Measurements from ENCODE around the gene NDST1. TPM values are rescaled to one million over a fixed set of nuclear protein-coding genes. Genes with fewer than 3 reads are reported as not detected.

NDST1 gene
- total RNA-seq, 4 donors from 2014 or later = 94.6 to 157 (median 134) TPM

- H3K4me1 ChIP-seq = peaks cover 34% of the 10 kb centered on the region
- no peaks in the 10 kb centered on the region for H3K9me3 ChIP-seq
- no peaks in the 10 kb centered on the region for H3K36me3 ChIP-seq
- no peak overlapping the region for H3K27ac ChIP-seq
- WGBS = 91% methylated on average over 3 of the region's 3 CpGs
- H3K27me3 ChIP-seq = no peaks in the 10 kb centered on the region
- TF ChIP-seq POLR2AphosphoS5 (IDR thresholded peaks at IDR 0.05) (no peak), EP300 (IDR thresholded peaks at IDR 0.05) (no peak), POLR2A (IDR thresholded peaks at IDR 0.05) (no peak)
- TF ChIP-seq, protein P1, sequence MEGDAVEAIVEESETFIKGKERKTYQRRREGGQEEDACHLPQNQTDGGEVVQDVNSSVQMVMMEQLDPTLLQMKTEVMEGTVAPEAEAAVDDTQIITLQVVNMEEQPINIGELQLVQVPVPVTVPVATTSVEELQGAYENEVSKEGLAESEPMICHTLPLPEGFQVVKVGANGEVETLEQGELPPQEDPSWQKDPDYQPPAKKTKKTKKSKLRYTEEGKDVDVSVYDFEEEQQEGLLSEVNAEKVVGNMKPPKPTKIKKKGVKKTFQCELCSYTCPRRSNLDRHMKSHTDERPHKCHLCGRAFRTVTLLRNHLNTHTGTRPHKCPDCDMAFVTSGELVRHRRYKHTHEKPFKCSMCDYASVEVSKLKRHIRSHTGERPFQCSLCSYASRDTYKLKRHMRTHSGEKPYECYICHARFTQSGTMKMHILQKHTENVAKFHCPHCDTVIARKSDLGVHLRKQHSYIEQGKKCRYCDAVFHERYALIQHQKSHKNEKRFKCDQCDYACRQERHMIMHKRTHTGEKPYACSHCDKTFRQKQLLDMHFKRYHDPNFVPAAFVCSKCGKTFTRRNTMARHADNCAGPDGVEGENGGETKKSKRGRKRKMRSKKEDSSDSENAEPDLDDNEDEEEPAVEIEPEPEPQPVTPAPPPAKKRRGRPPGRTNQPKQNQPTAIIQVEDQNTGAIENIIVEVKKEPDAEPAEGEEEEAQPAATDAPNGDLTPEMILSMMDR (IDR thresholded peaks at IDR 0.05) = no peak
- no peak overlapping the region for H3K4me3 ChIP-seq
- DNase-seq (ENCODE audit: low spot score in 2 of 2) = no peak
Measured at GRCh38 chr5:150596826-150597225, 88.9 kb downstream of the NDST1 start.

DNA sequence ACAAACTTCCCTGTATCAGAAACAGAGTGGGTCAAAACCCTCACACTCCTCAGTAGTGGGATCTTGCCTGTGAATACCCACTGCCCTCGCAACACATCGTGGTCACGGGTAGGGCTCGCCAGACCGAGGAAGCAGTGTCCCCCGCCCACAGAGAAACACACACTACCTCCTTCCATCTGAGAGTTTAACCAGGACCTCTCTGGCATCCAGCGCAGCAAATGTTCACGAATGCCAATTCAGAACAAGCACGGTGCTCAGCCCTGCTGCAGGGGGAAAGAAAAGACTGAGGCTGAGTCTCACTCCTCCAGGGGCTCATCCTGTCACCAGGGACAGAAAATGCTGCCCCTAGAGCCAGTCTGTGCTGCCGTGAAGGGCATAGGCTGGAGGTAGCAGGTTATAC lies 90.1 kb downstream of the NDST1 start:
- Histone ChIP-seq H3K4me3 (no peak overlapping the region), H3K27ac (no peak overlapping the region), H3K9me3 (no peaks in the 10 kb centered on the region), H3K27me3 (no peaks in the 10 kb centered on the region), H3K36me3 (no peaks in the 10 kb centered on the region), H3K4me1 (peaks cover 41% of the 10 kb centered on the region)
- DNase-seq (ENCODE audit: low spot score in 2 of 2) = no peak
- TF ChIP-seq EP300 (IDR thresholded peaks at IDR 0.05) (no peak), POLR2A (IDR thresholded peaks at IDR 0.05) (no peak), POLR2AphosphoS5 (IDR thresholded peaks at IDR 0.05) (no peak)
- TF ChIP-seq, protein P1 (IDR thresholded peaks at IDR 0.05) = no peak
- WGBS = 72% methylated on average over 9 of the region's 10 CpGs

DNA sequence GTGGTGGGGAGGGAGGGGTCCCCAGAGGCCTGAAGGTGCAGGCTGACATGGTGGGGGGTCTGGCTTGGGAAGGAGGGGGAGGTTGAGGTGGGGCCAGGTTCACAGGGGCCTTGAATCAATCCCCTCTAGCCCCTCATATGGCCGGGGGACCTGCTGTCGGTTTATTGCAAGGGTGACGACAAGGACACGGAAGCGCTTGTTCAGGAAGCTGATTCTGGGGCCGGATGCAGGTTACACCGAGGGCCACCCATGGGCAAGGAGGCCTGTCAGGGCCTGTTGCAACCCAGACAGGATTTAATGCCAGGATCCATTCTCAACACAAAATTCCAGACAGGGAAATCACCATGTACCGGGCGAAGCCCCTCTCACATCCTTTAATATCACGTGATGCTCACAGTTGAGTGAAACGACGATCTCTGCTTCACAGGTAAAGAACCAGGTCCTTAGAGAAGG lies 90.9 kb downstream of the NDST1 start:
- TF ChIP-seq EP300 (IDR thresholded peaks at IDR 0.05) = no peak
- no peak for TF ChIP-seq POLR2AphosphoS5 (IDR thresholded peaks at IDR 0.05)
- TF ChIP-seq POLR2A (IDR thresholded peaks at IDR 0.05) = no peak
- TF ChIP-seq, protein P1 (IDR thresholded peaks at IDR 0.05) = no peak
- no peaks in the 10 kb centered on the region for H3K36me3 ChIP-seq
- peaks cover 41% of the 10 kb centered on the region for H3K4me1 ChIP-seq
- no peaks in the 10 kb centered on the region for H3K9me3 ChIP-seq
- H3K27me3 ChIP-seq = no peaks in the 10 kb centered on the region
- H3K4me3 ChIP-seq = no peak overlapping the region
- no peak for DNase-seq (ENCODE audit: low spot score in 2 of 2)
- no peak overlapping the region for H3K27ac ChIP-seq
- 72% methylated on average over 11 of the region's 12 CpGs for WGBS

GRCh38 chr5:150599281-150599680 lies 91.3 kb downstream of the NDST1 start:
- H3K27me3 ChIP-seq = no peaks in the 10 kb centered on the region
- TF ChIP-seq, protein P1 (IDR thresholded peaks at IDR 0.05) = no peak
- TF ChIP-seq POLR2A (IDR thresholded peaks at IDR 0.05) = no peak
- no peak for TF ChIP-seq POLR2AphosphoS5 (IDR thresholded peaks at IDR 0.05)
- no peak for TF ChIP-seq EP300 (IDR thresholded peaks at IDR 0.05)
- no peak for DNase-seq (ENCODE audit: low spot score in 2 of 2)
- H3K4me3 ChIP-seq = no peak overlapping the region
- no peaks in the 10 kb centered on the region for H3K36me3 ChIP-seq
- H3K9me3 ChIP-seq = no peaks in the 10 kb centered on the region
- H3K27ac ChIP-seq = no peak overlapping the region
- H3K4me1 ChIP-seq = peaks cover 41% of the 10 kb centered on the region
- 83% methylated on average over 3 of the region's 5 CpGs for WGBS

DNA sequence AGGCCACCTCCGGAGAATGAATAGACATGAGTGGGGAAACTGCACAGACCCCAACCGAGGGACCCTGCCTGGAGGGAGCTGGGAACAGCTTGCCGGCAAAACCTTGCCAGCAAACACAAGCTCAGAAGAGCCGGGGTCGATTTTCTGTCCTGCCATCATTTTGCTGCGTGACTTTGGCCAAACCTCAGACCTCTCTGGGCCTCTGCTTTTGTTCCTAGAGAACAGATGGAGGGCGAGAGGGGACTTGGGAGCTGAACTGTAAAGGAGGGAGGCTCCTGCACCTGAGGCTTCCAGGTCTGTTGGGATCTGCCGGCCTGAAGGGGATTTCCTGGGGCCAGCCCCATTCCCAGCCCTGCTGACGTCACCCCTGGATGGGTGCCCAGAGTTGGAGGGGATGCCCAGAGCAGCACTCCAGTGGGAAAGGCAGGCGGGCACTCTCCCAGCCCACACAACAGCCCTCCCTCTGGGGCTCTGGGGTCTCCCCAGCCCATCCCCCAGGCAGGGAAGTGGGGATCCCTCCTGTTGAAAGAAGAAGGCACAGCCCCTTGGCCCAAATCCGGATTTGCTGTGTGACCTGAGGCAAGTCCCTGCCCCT lies 92.1 kb downstream of the NDST1 start:
- 22% methylated on average over 8 of the region's 11 CpGs for WGBS
- Histone ChIP-seq H3K27me3 (no peaks in the 10 kb centered on the region), H3K27ac (peak overlapping the region; percentile 8), H3K9me3 (no peaks in the 10 kb centered on the region), H3K4me3 (no peak overlapping the region), H3K36me3 (no peaks in the 10 kb centered on the region), H3K4me1 (peaks cover 41% of the 10 kb centered on the region)
- TF ChIP-seq POLR2A (IDR thresholded peaks at IDR 0.05) (no peak), POLR2AphosphoS5 (IDR thresholded peaks at IDR 0.05) (no peak), EP300 (IDR thresholded peaks at IDR 0.05) (no peak)
- TF ChIP-seq, protein P1 (IDR thresholded peaks at IDR 0.05) = no peak
- DNase-seq (ENCODE audit: low spot score in 2 of 2) = peak in 1 of 2 donors; percentile 82
